GM10248 (cell line): ENCODE measurements around the gene IGLL1.
A peak's percentile ranks its signal among the peaks of the same experiment; 100 is the strongest.
"Not testable (repeated sequence)": the region's sequence is repeated elsewhere in the genome, so short reads cannot be mapped to it uniquely, and the experiment has no call there.

Experiments used
- CTCF ChIA-PET: fragments of 300-600 bp; sonication (Branson Sonifier 250); formaldehyde crosslinking; extraction: SDS; loops from one replicate; lab custom pipeline; 2021; ENCODE audit warnings: antibody characterized with exemption; lab: Yijun Ruan, JAX
- POLR2A ChIA-PET: fragments of 350-650 bp; sonication (Branson Sonifier 250); formaldehyde crosslinking; extraction: SDS; loops from one replicate; lab custom pipeline; 2020; ENCODE audit warnings: antibody characterized with exemption; lab: Yijun Ruan, JAX
- DNase-seq: peaks from one replicate; pipeline ENCODE4 v3.0.0; 2012; ENCODE audit errors: extremely low spot score
- CTCF ChIP-seq: IDR thresholded peaks from 2 replicates; pipeline ENCODE4 v1.5.1; 2012; ENCODE audit warnings: mild to moderate bottlenecking, low read depth; ENCODE audit errors: extremely low read depth, missing control alignments, control extremely low read depth

IGLL1 gene

DNA sequence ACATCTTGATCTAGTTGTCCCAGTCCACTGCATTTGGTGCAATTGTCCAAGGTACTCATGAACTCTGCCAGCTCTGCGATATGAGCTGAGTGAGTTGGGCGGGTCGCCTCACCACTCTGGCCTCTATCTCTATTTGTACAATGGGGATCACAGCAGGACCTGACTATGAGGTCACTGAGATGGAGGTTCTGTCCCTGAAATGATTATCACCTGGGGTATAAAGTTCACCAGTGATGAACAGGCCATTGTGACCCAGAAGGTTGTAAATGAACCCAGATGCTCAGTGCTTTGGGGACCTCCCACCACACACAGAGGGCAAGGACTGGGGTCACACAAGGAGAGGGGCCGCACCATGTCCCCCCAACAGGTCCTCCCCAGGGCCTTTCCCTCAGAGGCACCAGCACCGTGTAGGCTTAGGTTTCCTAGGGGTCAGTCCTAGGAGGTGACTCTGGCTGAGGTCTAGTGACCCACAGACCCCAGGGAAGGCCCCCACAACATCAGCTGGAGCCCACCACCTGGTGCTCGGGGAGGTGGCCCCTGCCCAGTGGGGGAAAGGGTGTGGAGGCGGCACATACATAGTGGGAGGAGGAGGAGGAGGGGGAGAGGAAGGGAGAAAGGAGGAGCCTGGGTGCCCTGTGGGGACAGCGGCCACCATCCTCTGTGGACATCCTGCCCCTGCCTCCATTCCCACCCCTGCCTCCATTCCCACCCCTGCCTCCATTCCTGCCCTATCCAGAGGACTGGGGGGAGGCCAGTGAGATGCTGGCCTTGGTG is 25.0 kb upstream of the IGLL1 start:
- no peak for DNase-seq
- ChIA-PET CTCF (no interaction called here), POLR2A (no interaction called here)
- TF ChIP-seq CTCF, result no peak

- DNase-seq, result no peak
- TF ChIP-seq CTCF, result no peak
- ChIA-PET CTCF (interaction anchor here (1.1 to 1.2 kb wide), 2 partner anchors 12 to 246 kb away, joined by 3 to 5 read pairs; no protein-coding TSS in a partner anchor), POLR2A (no interaction called here)
Observed at GRCh38 chr22:23603266-23603665, 23.2 kb upstream of the IGLL1 start.

DNA sequence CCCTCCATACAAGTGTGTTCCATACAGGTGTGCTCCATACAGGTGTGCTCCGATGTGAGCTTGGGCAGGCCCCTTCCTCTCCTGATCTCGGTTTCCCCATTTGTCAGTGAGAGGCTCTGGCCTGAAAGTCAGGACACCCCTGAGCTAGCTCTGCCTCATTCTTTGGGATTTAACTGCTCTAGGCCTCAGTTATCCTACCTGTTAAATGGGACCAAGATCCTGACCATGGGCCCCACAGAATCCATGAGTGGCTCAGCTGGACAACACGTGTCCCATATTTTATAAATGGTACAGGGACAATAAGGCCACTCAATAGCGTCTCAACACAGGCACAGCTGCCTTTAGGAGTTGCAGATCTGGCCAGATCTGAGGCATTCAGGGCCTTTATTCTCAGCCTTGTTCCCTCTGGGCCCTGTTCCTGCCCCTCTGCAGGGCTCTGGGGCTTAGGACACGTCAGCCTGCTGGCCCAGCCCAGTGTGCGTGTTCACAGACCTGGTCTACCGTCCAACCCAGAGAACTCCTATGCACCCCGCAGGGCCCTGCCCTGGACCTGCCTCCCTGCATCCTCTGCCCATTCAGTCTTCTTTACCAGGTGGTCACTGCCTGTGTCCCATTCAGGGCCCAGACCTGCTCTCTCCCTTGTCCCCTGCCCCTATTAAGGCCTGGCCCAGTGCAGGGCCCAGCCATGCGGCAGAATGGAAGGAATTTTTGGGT is 18.9 kb upstream of the IGLL1 start:
- no peak for DNase-seq
- CTCF ChIA-PET, result interaction anchor here (1.8 kb wide), 1 partner anchor 8 kb away, joined by 7 read pairs; no protein-coding TSS in a partner anchor
- POLR2A ChIA-PET, result no interaction called here
- no peak for TF ChIP-seq CTCF

DNA sequence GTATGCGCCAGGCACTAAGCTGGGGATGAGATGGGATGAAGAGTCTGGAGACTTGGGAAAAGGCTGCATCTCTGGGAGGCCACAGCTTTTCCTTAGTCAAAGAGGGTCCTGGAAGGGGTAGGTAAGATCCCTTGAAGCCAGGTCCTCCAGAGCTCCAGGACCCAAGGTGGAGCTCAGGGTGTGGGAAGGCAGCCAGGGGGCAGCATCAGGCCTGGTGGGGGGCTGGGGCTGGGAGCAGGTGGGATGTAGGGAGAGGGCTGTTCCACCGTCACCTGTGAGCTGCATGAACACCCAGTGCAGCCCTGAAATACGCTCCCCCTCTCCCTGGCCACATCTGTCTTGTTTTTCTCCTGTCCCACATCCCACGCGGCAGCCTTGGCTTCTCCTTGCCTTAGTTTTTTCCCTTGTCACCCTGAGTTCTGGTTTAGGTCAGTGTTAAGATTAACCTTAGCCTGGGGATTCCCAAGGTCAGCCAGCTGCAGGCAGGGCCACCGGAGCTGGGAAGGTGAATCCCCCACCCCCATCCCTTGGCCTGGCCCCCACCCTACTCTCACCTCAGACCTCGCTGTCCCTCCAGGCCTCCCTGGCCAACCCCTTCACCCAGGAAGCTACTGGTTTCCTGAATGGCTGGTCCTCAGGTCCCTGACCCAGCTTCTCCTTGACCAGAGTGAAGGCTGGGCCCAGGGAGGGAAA is 17.6 kb upstream of the IGLL1 start:
- CTCF ChIA-PET, POLR2A ChIA-PET: not testable (repeated sequence)

GRCh38 chr22:23595904-23596303 is 15.8 kb upstream of the IGLL1 start:
- POLR2A ChIA-PET, CTCF ChIA-PET, DNase-seq: not testable (repeated sequence)

More for the DNA sequence above, 17.6 kb upstream of the IGLL1 start:
- not testable (repeated sequence) for DNase-seq

GRCh38 chr22:23591846-23592245 is 11.8 kb upstream of the IGLL1 start:
- ChIA-PET CTCF (interaction anchor here (0.6 to 2.1 kb wide), 14 partner anchors 8 to 266 kb away, joined by 3 to 12 read pairs (median 3); partner anchors contain the start of genes IGLL1 and SLC2A11), POLR2A (no interaction called here)
- DNase-seq, result peak; percentile 3
- TF ChIP-seq CTCF, result no peak

GRCh38 chr22:23591201-23591791 is 11.2 kb upstream of the IGLL1 start:
- peak; percentile 81 for TF ChIP-seq CTCF
- DNase-seq, result peak; percentile 74
- ChIA-PET CTCF (interaction anchor here (0.6 to 2.1 kb wide), 17 partner anchors 8 to 267 kb away, joined by 3 to 12 read pairs (median 3); partner anchors contain the start of genes IGLL1 and SLC2A11), POLR2A (no interaction called here)
